Fibroblast of lung (primary cell): ENCODE data around the gene FSTL4. TPM values are rescaled to one million over a fixed set of nuclear protein-coding genes. Genes with fewer than 3 reads are reported as not detected.

Source experiments
- DNase-seq, 2 donors: peaks; one replicate each; pipeline versions ENCODE4 v3.0.0 to v3.0.0-alpha.2; 2010; ENCODE audit warnings: low read depth in 2 of 2
- H2AFZ ChIP-seq: 2 replicates; pipeline ENCODE4 v1.5.1; 2012; ENCODE audit warnings: low read length, control low read depth, inconsistent platforms
- H3K27ac ChIP-seq: 2 replicates; pipeline ENCODE4 v1.5.1; 2011; ENCODE audit warnings: low read length, control low read depth; ENCODE audit not compliant: insufficient read depth
- H3K27me3 ChIP-seq: 2 replicates; pipeline ENCODE4 v1.5.1; 2011; ENCODE audit warnings: mild to moderate bottlenecking, low read length; ENCODE audit not compliant: control insufficient read depth, insufficient read depth
- H3K36me3 ChIP-seq: 2 replicates; pipeline ENCODE4 v1.5.1; 2011; ENCODE audit warnings: low read length; ENCODE audit not compliant: control insufficient read depth, insufficient read depth
- H3K4me1 ChIP-seq: 2 replicates; pipeline ENCODE4 v1.5.1; 2011; ENCODE audit warnings: low read length; ENCODE audit not compliant: control insufficient read depth, insufficient read depth; ENCODE audit errors: extremely low read depth
- H3K4me2 ChIP-seq: 2 replicates; pipeline ENCODE4 v1.5.1; 2011; ENCODE audit warnings: low read length, control low read depth; ENCODE audit not compliant: insufficient read depth; ENCODE audit errors: extremely low read depth
- H3K4me3 ChIP-seq, 4 experiments: fragments of 200-600 bp in 1 of 4; sonication (generic) in 1 of 4; replicated peaks in 1 of 4; 2 replicates each; pipeline ENCODE4 v1.5.1; 2011 to 2016; ENCODE audit warnings: low read length in 4 of 4, low read depth in 3 of 4, mild to moderate bottlenecking in 3 of 4, control low read depth in 2 of 4, inconsistent platforms in 1 of 4, mixed read lengths in 1 of 4; ENCODE audit not compliant: insufficient read depth in 1 of 4; ENCODE audit errors: control extremely low read depth in 1 of 4
- H3K79me2 ChIP-seq: 2 replicates; pipeline ENCODE4 v1.5.1; 2012; ENCODE audit warnings: mild to moderate bottlenecking, low read length, inconsistent platforms; ENCODE audit not compliant: control insufficient read depth, insufficient read depth
- H3K9ac ChIP-seq: 2 replicates; pipeline ENCODE4 v1.5.1; 2011; ENCODE audit warnings: mild to moderate bottlenecking, low read length, control low read depth; ENCODE audit not compliant: insufficient read depth
- H3K9me3 ChIP-seq: 2 replicates; pipeline ENCODE4 v1.5.1; 2012; ENCODE audit warnings: low read depth, low read length; ENCODE audit not compliant: control insufficient read depth, insufficient read depth
- H4K20me1 ChIP-seq: 2 replicates; pipeline ENCODE4 v1.5.1; 2011; ENCODE audit warnings: low read length; ENCODE audit not compliant: control insufficient read depth, insufficient read depth; ENCODE audit errors: extremely low read depth
- EZH2 ChIP-seq: IDR thresholded peaks from 2 replicates; pipeline ENCODE4 v1.5.1; 2012; ENCODE audit warnings: low read length, control low read depth, mild to moderate bottlenecking; ENCODE audit errors: missing control alignments
- polyA plus RNA-seq, 2 donors: library from polyadenylated mRNA; depleted of rRNA in 1 of 2; stranded (reverse) in 1 of 2; unstranded in 1 of 2; fragments of >200 nt; gene quantifications; 2 replicates each; pipeline ENCODE4 v1.2.1, GENCODE V29; 2011 to 2012; ENCODE audit warnings: missing spikeins in 1 of 2
- total RNA-seq: library from RNA; depleted of rRNA; stranded (reverse); fragments of >200 nt; gene quantifications from 2 replicates; pipeline ENCODE4 v1.2.1, GENCODE V29; 2014
- TF ChIP-seq, protein P1 (sequence below), 2 donors: IDR thresholded peaks in 1 of 2; conservative IDR thresholded peaks in 1 of 2; 1 replicate in 1 of 2; 2 replicates in 1 of 2; pipeline ENCODE4 v1.5.1; 2011 to 2012; ENCODE audit warnings: low read length in 2 of 2, control low read depth in 1 of 2, inconsistent platforms in 1 of 2, low read depth in 1 of 2, mild to moderate bottlenecking in 1 of 2

Gene FSTL4
- total and polyA plus RNA-seq, 2 donors (not counting 1 experiment from before 2014, with no cell fraction given): 0.17 to 0.33 TPM

GRCh38 chr5:133497608-133498348 is 114.6 kb downstream of the FSTL4 start:
- Histone ChIP-seq H3K4me2 (no peak overlapping the region), H3K4me1 (no peaks in the 10 kb centered on the region), H3K9me3 (no peaks in the 10 kb centered on the region), H3K9ac (no peak overlapping the region), H2AFZ (no peak overlapping the region), H3K4me3 (no peak overlapping the region), H3K36me3 (no peaks in the 10 kb centered on the region), H3K27ac (no peak overlapping the region), H4K20me1 (no peaks in the 10 kb centered on the region), H3K27me3 (no peaks in the 10 kb centered on the region), H3K79me2 (no peaks in the 10 kb centered on the region)
- DNase-seq: no peak
- TF ChIP-seq, protein P1, sequence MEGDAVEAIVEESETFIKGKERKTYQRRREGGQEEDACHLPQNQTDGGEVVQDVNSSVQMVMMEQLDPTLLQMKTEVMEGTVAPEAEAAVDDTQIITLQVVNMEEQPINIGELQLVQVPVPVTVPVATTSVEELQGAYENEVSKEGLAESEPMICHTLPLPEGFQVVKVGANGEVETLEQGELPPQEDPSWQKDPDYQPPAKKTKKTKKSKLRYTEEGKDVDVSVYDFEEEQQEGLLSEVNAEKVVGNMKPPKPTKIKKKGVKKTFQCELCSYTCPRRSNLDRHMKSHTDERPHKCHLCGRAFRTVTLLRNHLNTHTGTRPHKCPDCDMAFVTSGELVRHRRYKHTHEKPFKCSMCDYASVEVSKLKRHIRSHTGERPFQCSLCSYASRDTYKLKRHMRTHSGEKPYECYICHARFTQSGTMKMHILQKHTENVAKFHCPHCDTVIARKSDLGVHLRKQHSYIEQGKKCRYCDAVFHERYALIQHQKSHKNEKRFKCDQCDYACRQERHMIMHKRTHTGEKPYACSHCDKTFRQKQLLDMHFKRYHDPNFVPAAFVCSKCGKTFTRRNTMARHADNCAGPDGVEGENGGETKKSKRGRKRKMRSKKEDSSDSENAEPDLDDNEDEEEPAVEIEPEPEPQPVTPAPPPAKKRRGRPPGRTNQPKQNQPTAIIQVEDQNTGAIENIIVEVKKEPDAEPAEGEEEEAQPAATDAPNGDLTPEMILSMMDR (conservative IDR thresholded peaks at IDR 0.05 in 1 of 2, IDR thresholded peaks at IDR 0.05 in 1 of 2; ENCODE audit: low read depth in 1 of 2, low read length in 2 of 2): no peak
- no peak for TF ChIP-seq EZH2

DNA sequence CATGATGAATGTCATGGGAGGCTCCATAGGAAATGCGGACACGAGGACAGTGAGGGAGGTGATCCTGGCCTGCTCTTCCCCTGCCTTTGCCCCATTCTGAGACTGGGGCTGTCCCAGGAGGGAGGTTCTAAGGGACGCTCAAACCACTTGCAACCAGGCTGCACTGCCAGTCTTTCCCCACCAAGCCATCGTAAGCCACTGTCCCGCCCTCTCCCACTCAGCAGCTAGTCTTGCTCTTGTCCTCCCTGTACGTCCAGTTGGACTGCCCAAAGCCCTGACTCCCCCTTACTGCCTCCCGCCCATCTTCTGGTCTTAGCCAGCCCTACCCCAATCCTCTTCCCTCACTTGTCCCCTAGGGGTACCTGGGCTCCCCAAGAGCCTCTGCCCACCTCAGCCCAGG is 115.7 kb downstream of the FSTL4 start:
- Histone ChIP-seq H3K27ac (no peak overlapping the region), H3K9me3 (no peaks in the 10 kb centered on the region), H3K4me1 (no peaks in the 10 kb centered on the region), H3K4me3 (no peak overlapping the region), H3K79me2 (no peaks in the 10 kb centered on the region), H2AFZ (no peak overlapping the region), H3K4me2 (no peak overlapping the region), H3K36me3 (no peaks in the 10 kb centered on the region), H3K27me3 (no peaks in the 10 kb centered on the region), H4K20me1 (no peaks in the 10 kb centered on the region), H3K9ac (no peak overlapping the region)
- TF ChIP-seq EZH2: no peak
- TF ChIP-seq, protein P1 (conservative IDR thresholded peaks at IDR 0.05 in 1 of 2, IDR thresholded peaks at IDR 0.05 in 1 of 2; ENCODE audit: low read depth in 1 of 2, low read length in 2 of 2): no peak
- DNase-seq: no peak

GRCh38 chr5:133494923-133495246 is 117.5 kb downstream of the FSTL4 start:
- H3K4me3 ChIP-seq: no peak overlapping the region
- H3K79me2 ChIP-seq: no peaks in the 10 kb centered on the region
- no peaks in the 10 kb centered on the region for H3K27me3 ChIP-seq
- no peak for TF ChIP-seq EZH2
- H3K36me3 ChIP-seq: no peaks in the 10 kb centered on the region
- no peak for DNase-seq
- no peaks in the 10 kb centered on the region for H3K4me1 ChIP-seq
- H3K27ac ChIP-seq: no peak overlapping the region
- H3K9ac ChIP-seq: no peak overlapping the region
- no peak overlapping the region for H3K4me2 ChIP-seq
- H4K20me1 ChIP-seq: no peaks in the 10 kb centered on the region
- H2AFZ ChIP-seq: no peak overlapping the region
- H3K9me3 ChIP-seq: no peaks in the 10 kb centered on the region
